Fibroblast of lung (primary cell): Measurements from ENCODE around the gene CCDC127. TPM values are rescaled to one million over a fixed set of nuclear protein-coding genes. Genes with fewer than 3 reads are reported as not detected.

Source experiments
- DNase-seq, 2 donors: peaks; one replicate each; pipeline versions ENCODE4 v3.0.0 to v3.0.0-alpha.2; 2010; ENCODE audit warnings: low read depth in 2 of 2
- H2AFZ ChIP-seq: 2 replicates; pipeline ENCODE4 v1.5.1; 2012; ENCODE audit warnings: low read length, control low read depth, inconsistent platforms
- H3K27ac ChIP-seq: 2 replicates; pipeline ENCODE4 v1.5.1; 2011; ENCODE audit warnings: low read length, control low read depth; ENCODE audit not compliant: insufficient read depth
- H3K27me3 ChIP-seq: 2 replicates; pipeline ENCODE4 v1.5.1; 2011; ENCODE audit warnings: mild to moderate bottlenecking, low read length; ENCODE audit not compliant: control insufficient read depth, insufficient read depth
- H3K36me3 ChIP-seq: 2 replicates; pipeline ENCODE4 v1.5.1; 2011; ENCODE audit warnings: low read length; ENCODE audit not compliant: control insufficient read depth, insufficient read depth
- H3K4me1 ChIP-seq: 2 replicates; pipeline ENCODE4 v1.5.1; 2011; ENCODE audit warnings: low read length; ENCODE audit not compliant: control insufficient read depth, insufficient read depth; ENCODE audit errors: extremely low read depth
- H3K4me2 ChIP-seq: 2 replicates; pipeline ENCODE4 v1.5.1; 2011; ENCODE audit warnings: low read length, control low read depth; ENCODE audit not compliant: insufficient read depth; ENCODE audit errors: extremely low read depth
- H3K4me3 ChIP-seq, 4 experiments: fragments of 200-600 bp in 1 of 4; sonication (generic) in 1 of 4; replicated peaks in 1 of 4; 2 replicates each; pipeline ENCODE4 v1.5.1; 2011 to 2016; ENCODE audit warnings: low read length in 4 of 4, low read depth in 3 of 4, mild to moderate bottlenecking in 3 of 4, control low read depth in 2 of 4, inconsistent platforms in 1 of 4, mixed read lengths in 1 of 4; ENCODE audit not compliant: insufficient read depth in 1 of 4; ENCODE audit errors: control extremely low read depth in 1 of 4
- H3K79me2 ChIP-seq: 2 replicates; pipeline ENCODE4 v1.5.1; 2012; ENCODE audit warnings: mild to moderate bottlenecking, low read length, inconsistent platforms; ENCODE audit not compliant: control insufficient read depth, insufficient read depth
- H3K9ac ChIP-seq: 2 replicates; pipeline ENCODE4 v1.5.1; 2011; ENCODE audit warnings: mild to moderate bottlenecking, low read length, control low read depth; ENCODE audit not compliant: insufficient read depth
- H3K9me3 ChIP-seq: 2 replicates; pipeline ENCODE4 v1.5.1; 2012; ENCODE audit warnings: low read depth, low read length; ENCODE audit not compliant: control insufficient read depth, insufficient read depth
- H4K20me1 ChIP-seq: 2 replicates; pipeline ENCODE4 v1.5.1; 2011; ENCODE audit warnings: low read length; ENCODE audit not compliant: control insufficient read depth, insufficient read depth; ENCODE audit errors: extremely low read depth
- EZH2 ChIP-seq: IDR thresholded peaks from 2 replicates; pipeline ENCODE4 v1.5.1; 2012; ENCODE audit warnings: low read length, control low read depth, mild to moderate bottlenecking; ENCODE audit errors: missing control alignments
- polyA plus RNA-seq, 2 donors: library from polyadenylated mRNA; depleted of rRNA in 1 of 2; stranded (reverse) in 1 of 2; unstranded in 1 of 2; fragments of >200 nt; gene quantifications; 2 replicates each; pipeline ENCODE4 v1.2.1, GENCODE V29; 2011 to 2012; ENCODE audit warnings: missing spikeins in 1 of 2
- total RNA-seq: library from RNA; depleted of rRNA; stranded (reverse); fragments of >200 nt; gene quantifications from 2 replicates; pipeline ENCODE4 v1.2.1, GENCODE V29; 2014
- TF ChIP-seq, protein P1 (sequence below), 2 donors: IDR thresholded peaks in 1 of 2; conservative IDR thresholded peaks in 1 of 2; 1 replicate in 1 of 2; 2 replicates in 1 of 2; pipeline ENCODE4 v1.5.1; 2011 to 2012; ENCODE audit warnings: low read length in 2 of 2, control low read depth in 1 of 2, inconsistent platforms in 1 of 2, low read depth in 1 of 2, mild to moderate bottlenecking in 1 of 2

CCDC127 gene
- total and polyA plus RNA-seq, 2 donors (not counting 1 experiment from before 2014, with no cell fraction given): 4.8 to 5.6 TPM

DNA sequence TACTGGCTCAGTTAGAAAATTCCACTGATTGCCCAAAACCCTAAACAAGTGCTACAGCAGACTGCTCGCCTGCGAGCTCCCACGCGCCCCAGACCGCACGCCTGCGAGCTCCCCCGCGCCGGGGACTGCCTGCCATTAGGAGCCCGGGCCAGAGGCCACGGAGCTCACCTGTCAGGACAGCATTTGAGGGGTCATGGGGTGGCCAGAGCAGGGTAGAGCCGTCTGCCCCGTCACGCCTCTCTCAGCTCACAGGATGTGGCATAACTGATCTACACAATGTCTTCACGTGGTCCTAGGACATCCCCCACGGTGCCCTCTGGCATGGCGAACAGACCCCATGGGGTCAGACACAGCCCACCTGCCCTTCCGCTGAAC is 55.8 kb downstream of the CCDC127 start:
- Histone ChIP-seq H3K79me2 (no peaks in the 10 kb centered on the region), H3K9me3 (no peaks in the 10 kb centered on the region), H3K27ac (no peak overlapping the region), H2AFZ (no peak overlapping the region), H3K4me3 (no peak overlapping the region), H4K20me1 (no peaks in the 10 kb centered on the region), H3K4me1 (no peaks in the 10 kb centered on the region), H3K4me2 (no peak overlapping the region), H3K9ac (no peak overlapping the region), H3K27me3 (no peaks in the 10 kb centered on the region), H3K36me3 (no peaks in the 10 kb centered on the region)
- TF ChIP-seq, protein P1, sequence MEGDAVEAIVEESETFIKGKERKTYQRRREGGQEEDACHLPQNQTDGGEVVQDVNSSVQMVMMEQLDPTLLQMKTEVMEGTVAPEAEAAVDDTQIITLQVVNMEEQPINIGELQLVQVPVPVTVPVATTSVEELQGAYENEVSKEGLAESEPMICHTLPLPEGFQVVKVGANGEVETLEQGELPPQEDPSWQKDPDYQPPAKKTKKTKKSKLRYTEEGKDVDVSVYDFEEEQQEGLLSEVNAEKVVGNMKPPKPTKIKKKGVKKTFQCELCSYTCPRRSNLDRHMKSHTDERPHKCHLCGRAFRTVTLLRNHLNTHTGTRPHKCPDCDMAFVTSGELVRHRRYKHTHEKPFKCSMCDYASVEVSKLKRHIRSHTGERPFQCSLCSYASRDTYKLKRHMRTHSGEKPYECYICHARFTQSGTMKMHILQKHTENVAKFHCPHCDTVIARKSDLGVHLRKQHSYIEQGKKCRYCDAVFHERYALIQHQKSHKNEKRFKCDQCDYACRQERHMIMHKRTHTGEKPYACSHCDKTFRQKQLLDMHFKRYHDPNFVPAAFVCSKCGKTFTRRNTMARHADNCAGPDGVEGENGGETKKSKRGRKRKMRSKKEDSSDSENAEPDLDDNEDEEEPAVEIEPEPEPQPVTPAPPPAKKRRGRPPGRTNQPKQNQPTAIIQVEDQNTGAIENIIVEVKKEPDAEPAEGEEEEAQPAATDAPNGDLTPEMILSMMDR (conservative IDR thresholded peaks at IDR 0.05 in 1 of 2, IDR thresholded peaks at IDR 0.05 in 1 of 2; ENCODE audit: low read depth in 1 of 2, low read length in 2 of 2): no peak
- TF ChIP-seq EZH2: no peak
- no peak for DNase-seq

DNA sequence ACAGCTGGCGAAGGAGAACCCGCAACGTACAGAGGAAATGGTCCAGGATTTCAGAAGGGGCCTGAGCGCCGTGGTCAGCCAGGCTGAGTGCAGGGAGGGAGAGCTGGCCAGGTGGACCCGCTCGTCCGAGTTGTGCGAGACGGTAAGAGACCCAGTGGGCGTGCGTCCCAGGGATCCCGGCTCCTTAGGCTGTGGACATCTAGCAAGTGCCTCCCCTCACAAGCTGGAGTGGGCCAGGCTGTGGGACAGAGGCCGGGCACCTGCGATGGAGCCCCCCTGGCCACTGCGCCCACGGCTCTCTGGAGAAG is 56.2 kb downstream of the CCDC127 start:
- Histone ChIP-seq H2AFZ (no peak overlapping the region), H3K79me2 (no peaks in the 10 kb centered on the region), H4K20me1 (no peaks in the 10 kb centered on the region), H3K9me3 (no peaks in the 10 kb centered on the region), H3K36me3 (no peaks in the 10 kb centered on the region), H3K9ac (no peak overlapping the region), H3K4me1 (no peaks in the 10 kb centered on the region), H3K27me3 (no peaks in the 10 kb centered on the region), H3K4me2 (no peak overlapping the region), H3K4me3 (no peak overlapping the region), H3K27ac (no peak overlapping the region)
- no peak for DNase-seq
- TF ChIP-seq, protein P1 (conservative IDR thresholded peaks at IDR 0.05 in 1 of 2, IDR thresholded peaks at IDR 0.05 in 1 of 2; ENCODE audit: low read depth in 1 of 2, low read length in 2 of 2): no peak
- no peak for TF ChIP-seq EZH2

DNA sequence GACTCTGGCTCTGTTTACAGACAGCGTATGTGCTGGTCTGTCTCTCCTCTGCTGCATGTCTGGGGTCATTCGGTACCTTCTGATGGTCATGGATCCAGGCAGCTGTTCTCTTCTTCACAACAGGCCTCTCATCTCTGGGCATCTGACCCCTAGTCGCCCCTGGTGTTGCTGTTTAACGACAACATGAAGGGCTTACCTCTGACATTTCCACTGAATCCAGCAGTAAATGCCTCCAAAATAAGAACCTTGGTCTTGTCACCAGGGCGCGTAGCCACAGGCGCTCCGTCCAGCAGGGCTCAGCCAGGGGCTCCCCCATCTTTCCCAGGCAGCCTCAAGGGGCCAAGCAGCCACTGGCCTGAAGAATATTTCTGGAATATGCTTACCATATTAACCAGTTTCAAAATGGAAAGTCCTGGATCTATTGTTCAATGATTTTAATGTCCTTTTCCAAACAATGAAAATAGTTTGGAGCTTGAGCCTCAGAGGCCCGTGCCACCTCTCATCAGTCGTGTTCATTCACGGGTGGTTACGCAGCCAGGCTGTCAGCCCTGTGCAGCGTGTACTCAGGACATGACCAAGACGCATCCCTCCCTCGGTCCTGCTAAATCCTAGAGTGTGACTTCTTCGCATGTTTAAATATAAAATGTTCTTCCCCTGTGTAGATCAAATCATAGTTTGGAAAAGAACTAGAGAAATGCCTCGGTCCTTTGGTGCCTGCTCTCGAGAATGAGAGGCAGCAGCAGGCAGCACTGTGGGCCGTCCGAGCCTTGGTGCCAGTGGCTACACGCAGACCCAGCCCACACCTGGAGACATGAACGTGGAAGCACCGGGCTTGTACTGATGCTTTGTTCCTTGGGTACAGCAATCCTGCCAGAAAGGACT is 56.8 kb downstream of the CCDC127 start:
- Histone ChIP-seq H3K9me3 (no peaks in the 10 kb centered on the region), H3K4me2 (no peak overlapping the region), H3K4me1 (no peaks in the 10 kb centered on the region), H3K4me3 (no peak overlapping the region), H4K20me1 (no peaks in the 10 kb centered on the region), H3K36me3 (no peaks in the 10 kb centered on the region), H3K27me3 (no peaks in the 10 kb centered on the region), H3K79me2 (no peaks in the 10 kb centered on the region), H2AFZ (no peak overlapping the region), H3K9ac (no peak overlapping the region), H3K27ac (no peak overlapping the region)
- DNase-seq: no peak
- no peak for TF ChIP-seq EZH2
- TF ChIP-seq, protein P1 (conservative IDR thresholded peaks at IDR 0.05 in 1 of 2, IDR thresholded peaks at IDR 0.05 in 1 of 2; ENCODE audit: low read depth in 1 of 2, low read length in 2 of 2): no peak
